GM12801 (cell line): ENCODE data around the gene RDH5.

ENCODE experiments used
- TF ChIP-seq, protein P1 (sequence below): IDR thresholded peaks from one replicate; pipeline ENCODE4 v1.5.1; 2011; ENCODE audit warnings: control low read depth; ENCODE audit not compliant: insufficient read length; ENCODE audit errors: extremely low read depth

The RDH5 gene

DNA sequence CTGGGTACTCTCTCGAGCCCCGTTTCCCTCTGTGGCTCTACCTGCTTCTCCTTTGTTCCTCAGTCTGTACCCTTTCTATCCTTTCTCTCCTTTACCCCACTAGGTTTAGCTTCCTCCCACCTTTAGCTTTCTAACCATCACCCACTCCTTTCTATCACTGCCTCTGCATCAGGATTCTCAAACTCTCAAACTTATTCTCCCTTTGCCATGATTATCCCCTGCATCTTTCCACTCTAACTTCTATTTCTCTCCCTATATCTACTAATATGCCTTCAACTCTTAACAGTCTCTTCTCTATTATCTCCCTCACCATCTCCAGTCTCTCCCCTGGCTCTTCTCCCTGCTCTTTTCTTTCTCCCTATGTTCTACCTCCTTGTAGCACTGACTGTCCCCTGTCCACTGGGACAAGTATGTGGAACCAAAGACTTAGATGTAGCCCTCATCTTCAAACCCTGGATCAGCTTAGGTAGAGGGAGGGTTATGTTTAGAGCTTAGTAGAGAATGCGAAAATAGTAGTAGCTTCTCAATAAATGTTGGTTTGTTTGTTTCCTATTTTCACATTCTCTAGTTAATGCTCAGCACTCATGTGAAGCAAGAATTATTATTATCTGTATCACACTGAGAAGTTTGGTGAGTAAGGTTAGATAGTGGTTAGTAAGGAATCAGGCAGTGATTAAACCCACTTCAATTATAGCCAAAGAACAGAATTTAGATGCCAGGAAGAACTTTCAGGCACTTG lies 26.1 kb downstream of the RDH5 start:
- TF ChIP-seq, protein P1, sequence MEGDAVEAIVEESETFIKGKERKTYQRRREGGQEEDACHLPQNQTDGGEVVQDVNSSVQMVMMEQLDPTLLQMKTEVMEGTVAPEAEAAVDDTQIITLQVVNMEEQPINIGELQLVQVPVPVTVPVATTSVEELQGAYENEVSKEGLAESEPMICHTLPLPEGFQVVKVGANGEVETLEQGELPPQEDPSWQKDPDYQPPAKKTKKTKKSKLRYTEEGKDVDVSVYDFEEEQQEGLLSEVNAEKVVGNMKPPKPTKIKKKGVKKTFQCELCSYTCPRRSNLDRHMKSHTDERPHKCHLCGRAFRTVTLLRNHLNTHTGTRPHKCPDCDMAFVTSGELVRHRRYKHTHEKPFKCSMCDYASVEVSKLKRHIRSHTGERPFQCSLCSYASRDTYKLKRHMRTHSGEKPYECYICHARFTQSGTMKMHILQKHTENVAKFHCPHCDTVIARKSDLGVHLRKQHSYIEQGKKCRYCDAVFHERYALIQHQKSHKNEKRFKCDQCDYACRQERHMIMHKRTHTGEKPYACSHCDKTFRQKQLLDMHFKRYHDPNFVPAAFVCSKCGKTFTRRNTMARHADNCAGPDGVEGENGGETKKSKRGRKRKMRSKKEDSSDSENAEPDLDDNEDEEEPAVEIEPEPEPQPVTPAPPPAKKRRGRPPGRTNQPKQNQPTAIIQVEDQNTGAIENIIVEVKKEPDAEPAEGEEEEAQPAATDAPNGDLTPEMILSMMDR = no peak

DNA sequence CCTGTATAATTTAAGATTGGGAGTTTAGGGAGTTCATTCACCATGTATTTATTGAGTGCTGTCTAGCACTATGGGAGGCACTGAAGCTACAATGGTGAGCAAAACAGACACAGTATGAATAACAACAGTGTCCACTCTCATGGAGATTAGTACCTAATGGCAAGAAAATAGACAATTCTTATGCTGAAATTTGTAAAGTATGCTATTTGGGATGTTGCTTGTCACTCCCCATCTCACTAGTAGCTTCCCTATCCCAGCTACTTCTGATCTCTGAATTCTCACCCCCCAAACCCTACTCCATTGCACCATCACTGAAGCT lies 26.7 kb downstream of the RDH5 start:
- TF ChIP-seq, protein P1 = no peak

DNA sequence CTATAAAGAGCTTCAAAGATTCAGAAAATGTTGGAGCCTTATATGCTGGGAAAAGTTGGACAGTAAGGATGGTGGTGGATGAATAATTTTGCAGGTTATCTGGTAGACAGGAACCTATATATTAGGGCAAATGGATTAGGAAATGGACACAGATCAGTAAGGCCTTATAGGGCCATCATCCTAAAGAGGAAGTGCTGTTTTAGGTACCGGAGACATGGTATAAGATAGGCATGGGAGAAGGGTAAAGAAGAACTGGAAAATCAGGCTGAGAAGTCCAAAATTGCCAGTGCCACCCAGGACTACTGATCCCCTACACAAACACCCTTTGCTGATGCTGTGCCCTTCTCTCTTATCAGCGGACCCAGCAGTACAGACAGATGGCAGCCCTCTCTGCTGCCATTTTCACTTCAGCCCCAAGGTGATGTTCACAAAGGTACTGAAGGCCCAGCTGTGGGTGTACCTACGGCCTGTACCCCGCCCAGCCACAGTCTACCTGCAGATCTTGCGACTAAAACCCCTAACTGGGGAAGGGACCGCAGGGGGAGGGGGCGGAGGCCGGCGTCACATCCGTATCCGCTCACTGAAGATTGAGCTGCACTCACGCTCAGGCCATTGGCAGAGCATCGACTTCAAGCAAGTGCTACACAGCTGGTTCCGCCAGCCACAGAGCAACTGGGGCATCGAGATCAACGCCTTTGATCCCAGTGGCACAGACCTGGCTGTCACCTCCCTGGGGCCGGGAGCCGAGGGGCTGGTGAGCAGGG lies 28.2 kb downstream of the RDH5 start:
- TF ChIP-seq, protein P1 = no peak

DNA sequence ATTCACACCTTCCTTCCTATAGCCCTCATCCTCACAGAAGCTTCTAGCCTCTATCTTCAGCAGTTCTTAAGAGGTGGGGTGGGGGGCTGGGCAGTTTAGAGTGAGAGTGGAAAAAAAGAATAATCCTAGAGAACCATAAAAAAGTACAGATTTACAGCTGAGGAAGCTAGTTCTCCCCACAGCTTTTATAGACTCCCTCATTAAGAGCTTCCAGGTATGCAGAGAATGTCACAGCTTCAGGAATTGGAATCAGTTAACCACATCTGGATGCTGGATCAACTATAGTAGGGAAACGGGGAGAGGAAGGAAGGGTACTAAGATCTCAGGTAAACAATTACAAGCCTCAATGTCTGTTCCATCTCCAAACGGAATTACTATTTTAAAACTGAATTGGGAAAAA lies 35.1 kb downstream of the RDH5 start:
- TF ChIP-seq, protein P1 = no peak

DNA sequence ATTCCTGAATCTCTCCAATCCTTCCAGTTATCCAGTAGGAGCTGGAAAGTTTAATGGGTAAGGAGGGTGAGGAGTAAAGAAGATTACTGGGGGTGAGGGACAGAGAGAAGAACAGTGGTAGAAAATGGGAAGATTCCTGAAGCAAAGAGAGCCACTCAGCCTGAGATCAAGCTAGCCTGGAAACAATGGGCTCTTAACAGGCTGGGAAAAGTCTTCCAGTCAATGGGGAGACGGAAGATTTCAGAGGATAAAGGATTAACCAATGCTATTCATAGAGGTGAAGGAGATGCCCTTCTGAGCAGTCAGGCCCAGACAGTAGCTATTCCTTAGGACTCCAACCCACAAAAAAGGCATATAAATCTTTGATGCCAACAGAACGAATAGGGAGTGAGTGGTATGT lies 37.5 kb downstream of the RDH5 start:
- TF ChIP-seq, protein P1 = no peak

DNA sequence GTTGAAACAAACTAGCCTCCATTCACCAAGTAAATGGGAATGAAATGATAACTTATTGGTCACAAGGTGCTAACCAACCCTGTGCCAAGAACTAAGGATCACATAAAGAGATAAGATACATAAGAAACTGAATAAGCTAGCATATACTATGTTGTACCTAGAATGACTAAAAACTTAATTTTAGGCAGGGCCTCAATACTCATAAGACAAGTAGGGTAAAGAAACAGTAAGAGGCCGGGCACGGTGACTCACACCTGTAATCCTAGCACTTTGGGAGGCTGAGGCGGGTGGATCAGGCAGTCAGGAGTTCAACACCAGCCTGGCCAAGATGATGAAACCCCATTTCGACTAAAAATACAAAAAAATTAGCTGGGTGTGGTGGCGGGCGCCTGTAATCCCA lies 40.5 kb downstream of the RDH5 start:
- TF ChIP-seq, protein P1 = no peak

DNA sequence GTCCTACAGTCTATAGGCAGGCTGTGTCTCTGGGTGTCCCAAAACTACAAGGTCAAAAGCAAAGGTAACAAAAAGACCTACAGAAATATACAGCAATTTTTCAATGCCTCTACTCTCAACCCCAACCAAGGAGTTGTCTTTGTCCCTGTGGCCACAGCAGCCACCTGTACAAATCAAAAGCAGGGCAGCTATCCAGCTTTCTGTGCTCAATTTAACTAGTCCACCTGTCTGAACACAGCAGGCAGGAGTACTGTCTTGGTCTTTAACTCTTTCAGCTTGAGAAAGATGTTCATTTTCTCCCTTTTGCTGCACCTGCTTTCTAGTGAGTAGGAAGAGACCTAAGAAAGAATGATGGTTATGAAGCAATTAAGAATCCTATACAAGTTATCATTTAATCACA lies 42.5 kb downstream of the RDH5 start:
- TF ChIP-seq, protein P1 = no peak
